Osteoblast (primary cell): ENCODE results near the gene UIMC1. TPM values are rescaled to one million over a fixed set of nuclear protein-coding genes. Genes with fewer than 3 reads are reported as not detected.
A peak's percentile ranks its signal among the peaks of the same experiment; 100 is the strongest.
"Not testable (repeated sequence)": the region's sequence is repeated elsewhere in the genome, so short reads cannot be mapped to it uniquely, and the experiment has no call there.

Experiments
- DNase-seq: peaks from one replicate; pipeline ENCODE4 v3.0.0; 2011; ENCODE audit warnings: low spot score, mixed read lengths; ENCODE audit not compliant: insufficient read length; ENCODE audit errors: missing footprints
- H2AFZ ChIP-seq: 2 replicates; pipeline ENCODE4 v1.6.0; 2011; ENCODE audit warnings: mild to moderate bottlenecking, low read length
- H3K27ac ChIP-seq: 2 replicates; pipeline ENCODE4 v1.5.1; 2011; ENCODE audit warnings: mild to moderate bottlenecking, low read depth, low read length, moderate library complexity
- H3K27me3 ChIP-seq: 2 replicates; pipeline ENCODE4 v1.6.0; 2012; ENCODE audit warnings: mild to moderate bottlenecking, control low read depth, inconsistent platforms, low read length, moderate library complexity; ENCODE audit not compliant: insufficient read depth
- H3K36me3 ChIP-seq: 2 replicates; pipeline ENCODE4 v1.5.1; 2011; ENCODE audit warnings: mild to moderate bottlenecking, low read length, control low read depth, moderate library complexity; ENCODE audit not compliant: insufficient read depth
- H3K4me1 ChIP-seq: 2 replicates; pipeline ENCODE4 v1.5.1; 2011; ENCODE audit warnings: mild to moderate bottlenecking, low read length, control low read depth, moderate library complexity; ENCODE audit not compliant: insufficient read depth
- H3K4me2 ChIP-seq: 2 replicates; pipeline ENCODE4 v1.6.0; 2011; ENCODE audit warnings: mild to moderate bottlenecking, low read length; ENCODE audit not compliant: insufficient read depth
- H3K4me3 ChIP-seq: fragments of 200-600 bp; sonication (generic); 3 replicates; pipeline ENCODE4 v1.5.1; 2012; ENCODE audit warnings: mild to moderate bottlenecking, low read length, inconsistent platforms; ENCODE audit not compliant: insufficient read depth
- H3K79me2 ChIP-seq: 2 replicates; pipeline ENCODE4 v1.6.0; 2012; ENCODE audit warnings: mild to moderate bottlenecking, low read length, control low read depth, inconsistent platforms; ENCODE audit not compliant: insufficient read depth
- H3K9me3 ChIP-seq: 2 replicates; pipeline ENCODE4 v1.5.1; 2011; ENCODE audit warnings: low read depth, low read length, control low read depth
- H4K20me1 ChIP-seq: 2 replicates; pipeline ENCODE4 v1.6.0; 2012; ENCODE audit warnings: mild to moderate bottlenecking, low read length, control low read depth; ENCODE audit not compliant: insufficient read depth
- CTCF ChIP-seq: IDR thresholded peaks from 2 replicates; pipeline ENCODE4 v1.5.1; 2011; ENCODE audit warnings: mild to moderate bottlenecking, low read depth, low read length, moderate library complexity; ENCODE audit errors: extremely low read depth
- total RNA-seq: library from RNA; depleted of rRNA; stranded (reverse); fragments of >200 nt; gene quantifications from 2 replicates; pipeline ENCODE4 v1.2.3, GENCODE V29; 2012

Gene UIMC1
- total RNA-seq, 1 donor: 40.9 TPM

GRCh38 chr5:176987583-176987982 is 19.0 kb downstream of the UIMC1 start:
- peak; percentile 58 for DNase-seq
- H3K36me3 ChIP-seq: peaks cover under 1% of the 10 kb centered on the region
- H3K4me3 ChIP-seq: no peak overlapping the region
- no peak overlapping the region for H2AFZ ChIP-seq
- H3K27me3 ChIP-seq: no peaks in the 10 kb centered on the region
- H3K27ac ChIP-seq: no peak overlapping the region
- no peaks in the 10 kb centered on the region for H3K9me3 ChIP-seq
- H3K4me1 ChIP-seq: no peaks in the 10 kb centered on the region
- peaks cover 85% of the 10 kb centered on the region for H3K79me2 ChIP-seq
- no peak overlapping the region for H3K4me2 ChIP-seq
- H4K20me1 ChIP-seq: peaks cover 9% of the 10 kb centered on the region
- no peak for TF ChIP-seq CTCF

- peaks cover 8% of the 10 kb centered on the region for H3K36me3 ChIP-seq
- H3K4me3 ChIP-seq: no peak overlapping the region
- no peak overlapping the region for H2AFZ ChIP-seq
- H3K4me1 ChIP-seq: no peaks in the 10 kb centered on the region
- H3K4me2 ChIP-seq: no peak overlapping the region
- H3K27ac ChIP-seq: no peak overlapping the region
- no peak for TF ChIP-seq CTCF
- no peaks in the 10 kb centered on the region for H3K27me3 ChIP-seq
- H3K79me2 ChIP-seq: peaks cover 85% of the 10 kb centered on the region
- no peak for DNase-seq
- no peaks in the 10 kb centered on the region for H3K9me3 ChIP-seq
- peaks cover 9% of the 10 kb centered on the region for H4K20me1 ChIP-seq
Measured at GRCh38 chr5:176986280-176986679, 20.3 kb downstream of the UIMC1 start.

DNA sequence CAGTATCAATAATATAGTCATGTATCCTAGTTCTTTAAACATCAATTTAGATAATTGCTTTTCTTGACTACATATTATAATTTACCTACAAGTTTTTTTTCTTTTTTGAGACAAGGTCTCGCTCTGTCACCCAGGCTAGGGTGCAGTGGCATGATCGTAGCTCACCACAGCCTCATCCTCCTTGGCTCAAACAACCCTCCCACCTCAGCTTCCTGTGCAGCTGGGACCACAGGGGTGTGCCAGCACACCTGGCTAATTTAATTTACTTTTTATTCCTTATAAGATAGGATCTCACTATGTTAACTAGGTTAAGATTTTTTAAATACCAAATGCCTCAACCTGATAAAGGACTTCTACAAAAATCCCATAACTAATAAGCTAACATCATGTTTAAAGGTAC is 21.1 kb downstream of the UIMC1 start:
- Histone ChIP-seq H3K4me2 (no peak overlapping the region), H3K4me3 (no peak overlapping the region), H2AFZ (no peak overlapping the region), H4K20me1 (peaks cover 9% of the 10 kb centered on the region), H3K9me3 (no peaks in the 10 kb centered on the region), H3K36me3 (peaks cover 8% of the 10 kb centered on the region), H3K27ac (no peak overlapping the region), H3K4me1 (no peaks in the 10 kb centered on the region), H3K27me3 (no peaks in the 10 kb centered on the region), H3K79me2 (peaks cover 84% of the 10 kb centered on the region)
- DNase-seq: no peak
- TF ChIP-seq CTCF: no peak

GRCh38 chr5:176984176-176984575 is 22.4 kb downstream of the UIMC1 start:
- not testable (repeated sequence) for H3K4me2 ChIP-seq, H3K4me3 ChIP-seq, H3K4me1 ChIP-seq, H3K27ac ChIP-seq, H3K27me3 ChIP-seq, DNase-seq, H2AFZ ChIP-seq, H3K9me3 ChIP-seq
- Histone ChIP-seq H3K79me2 (peaks cover 78% of the 10 kb centered on the region), H3K36me3 (peaks cover 20% of the 10 kb centered on the region), H4K20me1 (peaks cover 14% of the 10 kb centered on the region)

DNA sequence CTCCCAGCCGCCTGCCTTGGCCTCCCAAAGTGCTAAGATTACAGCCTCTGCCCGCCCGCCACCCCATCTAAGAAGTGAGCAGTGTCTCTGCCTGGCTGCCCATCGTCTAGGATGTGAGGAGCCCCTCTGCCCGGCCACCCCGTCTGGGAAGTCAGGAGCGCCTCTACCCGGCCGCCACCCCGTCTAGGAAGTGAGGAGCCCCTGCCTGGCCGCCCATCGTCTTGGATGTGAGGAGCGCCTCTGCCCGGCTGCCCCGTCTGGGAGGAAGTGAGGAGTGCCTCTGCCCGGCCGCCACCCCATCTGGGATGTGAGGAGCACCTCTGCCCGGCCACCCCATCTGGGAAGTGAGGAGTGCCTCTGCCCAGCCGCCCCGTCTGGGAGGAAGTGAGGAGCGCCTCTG is 23.0 kb downstream of the UIMC1 start:
- peaks cover 78% of the 10 kb centered on the region for H3K79me2 ChIP-seq
- not testable (repeated sequence) for H3K27me3 ChIP-seq, H3K27ac ChIP-seq, H3K4me3 ChIP-seq, DNase-seq, H3K9me3 ChIP-seq, H2AFZ ChIP-seq, H3K4me2 ChIP-seq, H3K4me1 ChIP-seq
- H4K20me1 ChIP-seq: peaks cover 18% of the 10 kb centered on the region
- peaks cover 20% of the 10 kb centered on the region for H3K36me3 ChIP-seq

DNA sequence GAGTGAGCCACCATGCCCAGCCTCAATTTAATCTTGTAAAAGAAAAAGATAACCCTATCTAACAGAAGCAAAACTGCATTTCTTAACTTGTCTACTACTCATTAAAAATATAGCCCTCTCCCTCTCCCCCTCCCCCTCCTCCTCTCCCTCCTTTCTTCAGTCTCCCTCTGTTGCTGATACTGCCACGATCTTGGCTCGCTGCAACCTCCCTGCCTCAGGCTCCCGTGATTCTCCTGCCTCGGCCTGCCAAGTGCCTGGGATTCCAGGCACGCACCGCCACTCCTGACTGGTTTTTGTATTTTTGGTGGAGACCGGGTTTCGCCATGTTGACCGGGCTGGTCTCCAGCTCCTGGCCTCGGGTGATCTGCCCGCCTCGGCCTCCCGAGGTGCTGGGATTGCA is 23.5 kb downstream of the UIMC1 start:
- H3K79me2 ChIP-seq: peaks cover 74% of the 10 kb centered on the region
- not testable (repeated sequence) for H3K27me3 ChIP-seq, H3K4me1 ChIP-seq, H2AFZ ChIP-seq, H3K4me2 ChIP-seq, DNase-seq, H3K9me3 ChIP-seq, H3K4me3 ChIP-seq, H3K27ac ChIP-seq
- peaks cover 20% of the 10 kb centered on the region for H3K36me3 ChIP-seq
- peaks cover 19% of the 10 kb centered on the region for H4K20me1 ChIP-seq
